Left lung (tissue), 10 donors: ENCODE data around the gene MAP4. TPM values are rescaled to one million over a fixed set of nuclear protein-coding genes. Genes with fewer than 3 reads are reported as not detected.

Experiments used
- ATAC-seq: fragments of 200-7000 bp; cut with Tn5 transposase; one replicate; pipeline ENCODE4 v1.9.1; 2020; ENCODE audit warnings: moderate library complexity
- DNase-seq, 4 donors: peaks; one replicate each; pipeline ENCODE4 v3.0.0-alpha.2; 2013 to 2020
- H3K27ac ChIP-seq, 2 donors: fragments of 200-600 bp; sonication (generic) in 1 of 2; one replicate each; pipeline versions ENCODE4 v1.5.0 to v1.8.0; 2020 to 2021
- H3K27me3 ChIP-seq, 2 donors: fragments of 200-600 bp; sonication (generic) in 1 of 2; one replicate each; pipeline versions ENCODE4 v1.5.0 to v1.8.0; 2020 to 2021
- H3K36me3 ChIP-seq, 2 donors: fragments of 200-600 bp; sonication (generic) in 1 of 2; one replicate each; pipeline versions ENCODE4 v1.5.0 to v1.8.0; 2020 to 2021
- H3K4me1 ChIP-seq, 2 donors: fragments of 200-600 bp; one replicate each; pipeline ENCODE4 v1.8.0; 2021
- H3K4me3 ChIP-seq, 2 donors: fragments of 200-600 bp; sonication (generic) in 1 of 2; one replicate each; pipeline versions ENCODE4 v1.5.0 to v1.8.0; 2020 to 2021; ENCODE audit warnings: mild to moderate bottlenecking in 1 of 2
- H3K9me3 ChIP-seq, 2 donors: fragments of 200-600 bp; sonication (generic) in 1 of 2; one replicate each; pipeline versions ENCODE4 v1.5.0 to v1.8.0; 2020 to 2021
- CTCF ChIP-seq, 2 donors: fragments of 200-600 bp; sonication (generic) in 1 of 2; IDR thresholded peaks; one replicate each; pipeline versions ENCODE4 v1.5.0 to v1.8.0; 2021; ENCODE audit warnings: antibody characterized with exemption in 2 of 2
- intact Hi-C, 2 donors: fragments of 100-400 bp; cut with DNase I; formaldehyde crosslinking; loops; one replicate each; pipeline versions ENCODE4 v1.11.2 to v1.14.2; 2022
- polyA plus RNA-seq, 6 donors: library from polyadenylated mRNA; unstranded; fragments of 120-200 nt; gene quantifications; one replicate each; pipeline ENCODE4 v1.2.1, GENCODE V29; 2013; ENCODE audit not compliant: insufficient read length in 6 of 6
- total RNA-seq, 2 donors: library from RNA; stranded (reverse); fragmentation: NEBNext Ultra II Directional; extraction: Animal tissue kit (Norgen Biotek cat#: 25700); gene quantifications; one replicate each; pipeline ENCODE4 v1.2.1, GENCODE V29; 2021
- donor health status: DM: no; HTN: yes; CAD: no.
- donor health status: DM: no; HTN: no; CAD: no.

The MAP4 gene
- total and polyA plus RNA-seq, 8 donors: 165 to 216 (median 177) TPM

DNA sequence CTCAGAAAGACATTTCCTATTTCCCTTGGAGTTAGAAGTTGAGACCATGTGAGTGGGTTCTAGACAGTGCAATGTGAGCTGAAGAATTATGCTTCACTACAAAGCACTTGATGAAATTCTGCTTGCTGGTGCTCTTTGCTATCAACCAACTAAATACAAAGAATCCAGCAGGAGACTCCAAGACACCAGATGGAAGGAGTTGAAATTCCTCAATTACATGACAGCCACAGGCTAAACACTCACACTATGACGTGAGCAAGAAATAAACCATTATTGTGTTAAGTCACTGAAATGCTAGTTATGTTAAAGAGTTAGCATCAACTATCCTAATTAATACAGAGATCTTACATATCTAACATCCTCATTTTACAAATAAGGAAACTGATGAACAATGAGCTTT is 8.2 kb upstream of the MAP4 start:
- H3K4me1 ChIP-seq: peaks cover 0 to 4% of the 10 kb centered on the region in 2 donors
- H3K4me3 ChIP-seq: no peak overlapping the region
- H3K9me3 ChIP-seq: no peaks in the 10 kb centered on the region
- ATAC-seq: no peak
- DNase-seq: no peak
- H3K36me3 ChIP-seq: no peaks in the 10 kb centered on the region
- intact Hi-C loops: no loop called here
- H3K27me3 ChIP-seq: no peaks in the 10 kb centered on the region
- no peak overlapping the region for H3K27ac ChIP-seq
- TF ChIP-seq CTCF (IDR thresholded peaks at IDR 0.05): no peak

DNA sequence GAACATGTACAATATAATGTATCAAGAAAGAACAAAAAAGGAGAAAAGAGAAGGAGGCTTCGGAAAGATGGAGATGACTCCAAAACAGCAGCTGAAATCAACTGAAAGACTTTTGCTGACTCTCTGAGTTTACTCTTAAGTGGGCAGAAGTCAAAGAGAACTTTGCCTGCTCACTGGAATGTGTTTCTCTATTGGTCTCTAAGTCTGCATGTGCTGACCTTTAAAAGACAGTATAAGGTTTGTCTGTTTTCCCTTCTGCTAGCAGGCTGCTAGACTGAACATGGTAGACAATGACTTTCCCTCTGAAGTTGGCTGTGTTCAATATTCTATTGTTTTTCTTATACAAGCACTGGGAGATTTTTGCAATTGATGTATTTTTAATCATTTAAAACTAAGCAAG is 7.2 kb upstream of the MAP4 start:
- Histone ChIP-seq H3K9me3 (no peaks in the 10 kb centered on the region), H3K27me3 (no peaks in the 10 kb centered on the region), H3K27ac (no peak overlapping the region), H3K4me3 (no peak overlapping the region), H3K36me3 (no peaks in the 10 kb centered on the region), H3K4me1 (peaks cover 0 to 12% of the 10 kb centered on the region in 2 donors)
- ATAC-seq (peak; percentile 22), DNase-seq (no peak)
- no peak for TF ChIP-seq CTCF (IDR thresholded peaks at IDR 0.05)
- intact Hi-C loops: no loop called here

DNA sequence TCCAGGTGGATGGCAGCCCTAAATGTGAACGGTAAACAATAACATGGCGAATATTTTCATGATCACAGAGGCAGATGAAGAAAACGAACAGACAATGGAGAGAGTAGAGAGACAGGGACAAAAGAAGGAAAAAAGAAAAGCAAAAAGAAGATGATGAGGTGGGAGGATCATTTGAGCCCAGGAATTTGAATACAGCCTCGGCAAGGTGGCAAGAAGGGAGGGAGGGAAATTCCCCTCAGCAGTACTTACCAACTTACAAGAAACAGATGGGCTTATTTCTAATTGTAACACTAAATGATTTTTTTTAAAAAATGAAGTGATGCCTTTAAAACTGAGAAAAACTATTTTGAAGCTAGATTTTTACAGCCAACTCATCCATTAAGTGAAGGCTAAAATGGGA is 6.0 kb upstream of the MAP4 start:
- no peak for TF ChIP-seq CTCF (IDR thresholded peaks at IDR 0.05)
- no peaks in the 10 kb centered on the region for H3K9me3 ChIP-seq
- no peak for ATAC-seq
- H3K4me1 ChIP-seq: peaks cover 0 to 14% of the 10 kb centered on the region in 2 donors
- DNase-seq: no peak
- intact Hi-C loops: no loop called here
- H3K4me3 ChIP-seq: no peak overlapping the region
- H3K27ac ChIP-seq: no peak overlapping the region
- H3K27me3 ChIP-seq: no peaks in the 10 kb centered on the region
- H3K36me3 ChIP-seq: no peaks in the 10 kb centered on the region

DNA sequence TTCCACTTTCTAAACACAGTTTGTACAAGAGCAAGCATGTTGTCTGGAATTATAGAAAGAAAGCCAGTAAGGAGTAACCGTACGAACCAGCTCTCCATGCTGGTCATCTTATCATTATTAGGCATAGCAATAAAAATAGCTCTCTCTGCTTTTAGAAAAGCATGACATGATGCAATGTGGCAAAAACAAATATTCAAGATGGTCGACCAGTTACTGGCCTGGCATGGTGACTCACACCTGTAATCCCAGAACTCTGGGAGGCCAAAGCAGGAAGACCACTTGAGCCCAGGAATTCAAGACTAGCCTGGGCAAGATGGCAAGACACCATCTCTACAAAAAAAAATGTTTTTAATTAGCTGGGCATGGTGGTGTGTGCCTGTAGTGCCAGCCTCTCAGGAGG is 2.6 kb upstream of the MAP4 start:
- intact Hi-C loops: no loop called here
- ATAC-seq (no peak), DNase-seq (no peak)
- TF ChIP-seq CTCF (IDR thresholded peaks at IDR 0.05): no peak
- H3K9me3 ChIP-seq: no peaks in the 10 kb centered on the region
- H3K36me3 ChIP-seq: no peaks in the 10 kb centered on the region
- H3K4me3 ChIP-seq: no peak overlapping the region
- peaks cover 12 to 41% of the 10 kb centered on the region in 2 donors for H3K4me1 ChIP-seq
- H3K27me3 ChIP-seq: no peaks in the 10 kb centered on the region
- no peak overlapping the region for H3K27ac ChIP-seq

DNA sequence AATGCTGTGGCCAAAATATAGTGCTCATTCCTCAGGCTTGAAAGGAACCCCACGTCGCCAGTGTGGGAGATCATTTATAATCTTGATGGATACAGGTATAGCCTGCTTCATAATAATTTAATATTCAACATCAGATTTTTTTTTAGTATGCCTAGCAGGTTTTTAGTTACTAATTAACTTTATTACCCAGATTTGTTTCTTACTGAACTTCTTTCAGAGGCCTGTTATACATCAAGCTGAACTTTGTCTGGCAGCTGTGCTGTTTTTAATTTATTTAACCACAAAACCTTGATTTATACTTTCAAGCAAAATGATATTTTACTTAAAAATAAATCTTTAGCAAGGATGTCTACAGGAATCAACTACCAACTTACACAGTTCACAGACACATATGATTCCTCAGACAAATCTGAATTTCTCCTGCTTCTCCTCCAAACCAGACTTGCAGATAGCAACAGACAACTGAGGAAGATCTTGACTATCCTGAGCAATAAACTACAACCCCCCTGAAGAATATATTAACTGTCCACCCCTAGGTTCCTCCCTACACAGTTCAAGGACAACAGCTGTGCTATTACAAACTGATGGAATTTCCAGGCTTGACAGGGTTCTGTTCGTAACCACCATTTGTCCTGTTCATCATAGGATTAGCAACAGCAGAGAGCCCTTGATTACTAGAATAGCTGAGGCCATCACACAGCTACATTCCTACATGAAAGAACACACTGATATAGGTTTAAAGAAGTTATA is 610 bp downstream of the MAP4 start:
- H3K36me3 ChIP-seq: no peaks in the 10 kb centered on the region
- DNase-seq: no peak
- no peak overlapping the region for H3K27ac ChIP-seq
- H3K9me3 ChIP-seq: no peaks in the 10 kb centered on the region
- no peaks in the 10 kb centered on the region for H3K27me3 ChIP-seq
- peaks cover 27 to 57% of the 10 kb centered on the region in 2 donors for H3K4me1 ChIP-seq
- no peak for TF ChIP-seq CTCF (IDR thresholded peaks at IDR 0.05)
- intact Hi-C loops: no loop called here
- H3K4me3 ChIP-seq: no peak overlapping the region
- peak; percentile 7 for ATAC-seq
